ENCODE results near the gene MALAT1. TPM values are rescaled to one million over a fixed set of nuclear protein-coding genes. Genes with fewer than 3 reads are reported as not detected.

The MALAT1 gene
- total and polyA plus RNA-seq, 2 of the 13 experiments (the other 11 are each of a cell fraction or from before 2014, with no cell fraction given) = 143 to 1,237 TPM

- TF ChIP-seq DZIP1 (CRISPR knock-in tag; IDR thresholded peaks at IDR 0.05) (peak; percentile 74; the same call in 1 of the 2 replicates), ZNF337 (CRISPR knock-in tag; IDR thresholded peaks at IDR 0.05; ENCODE audit: borderline replicate concordance, low read depth) (no peak), ZNF839 (CRISPR knock-in tag; IDR thresholded peaks at IDR 0.05; ENCODE audit: borderline replicate concordance) (peak; percentile 73), HMGXB3 (CRISPR knock-in tag; IDR thresholded peaks at IDR 0.05; ENCODE audit: borderline replicate concordance) (no peak), ESRRA (CRISPR knock-in tag; IDR thresholded peaks at IDR 0.05; ENCODE audit: low read depth) (peak; percentile 65; the same call in 1 of the 2 replicates), ZNF740 (CRISPR knock-in tag; IDR thresholded peaks at IDR 0.05) (no peak; the same call in 1 of the 2 replicates), JUN (CRISPR knock-in tag; IDR thresholded peaks at IDR 0.05) (peak; percentile 64), ZBTB10 (CRISPR knock-in tag; IDR thresholded peaks at IDR 0.05; ENCODE audit: borderline replicate concordance) (no peak), MEIS1 (CRISPR knock-in tag; IDR thresholded peaks at IDR 0.05; ENCODE audit: borderline replicate concordance) (no peak), ZNF530 (CRISPR knock-in tag; IDR thresholded peaks at IDR 0.05; ENCODE audit: low read depth) (no peak), NR2F2 (IDR thresholded peaks at IDR 0.05; ENCODE audit: borderline replicate concordance, low read depth) (no peak), ZNF660 (CRISPR knock-in tag; IDR thresholded peaks at IDR 0.05; ENCODE audit: borderline replicate concordance, low read depth) (no peak), BCLAF1 (IDR thresholded peaks at IDR 0.05) (no peak)
Measured at GRCh38 chr11:65477149-65477965, 21.5 kb upstream of the MALAT1 start (continued).

Data from HepG2 (cell line).